Activated naive CD4-positive, alpha-beta T cell treated with anti-CD3 and anti-CD28 coated beads, Interleukin-2, amount 50 U/mL, for 16 hours (primary cell): Measurements from ENCODE around the gene MFAP1.
A peak's percentile ranks its signal among the peaks of the same experiment; 100 is the strongest.
"Not testable (repeated sequence)": the region's sequence is repeated elsewhere in the genome, so short reads cannot be mapped to it uniquely, and the experiment has no call there.

ENCODE experiments used
- DNase-seq: peaks from one replicate; pipeline ENCODE4 v3.0.0-alpha.2; 2020

MFAP1 gene

GRCh38 chr15:43824302-43825246 is at the start of gene MFAP1:
Gene MFAP1 (minus strand): TSS chr15:43824690. CDS start chr15:43824569, 121 bp downstream.
- DNase-seq = peak; percentile 89

GRCh38 chr15:43873651-43874050 is 49.2 kb upstream of the MFAP1 start:
- DNase-seq = no peak

- DNase-seq = no peak
Observed at GRCh38 chr15:43872416-43873020, 48.0 kb upstream of the MFAP1 start.

GRCh38 chr15:43871835-43872234 is 47.3 kb upstream of the MFAP1 start:
- no peak for DNase-seq

- DNase-seq = no peak
Observed at GRCh38 chr15:43868406-43868805, 43.9 kb upstream of the MFAP1 start.

- no peak for DNase-seq
Observed at GRCh38 chr15:43867096-43867495, 42.6 kb upstream of the MFAP1 start.

- DNase-seq = not testable (repeated sequence)
Observed at GRCh38 chr15:43866636-43867035, 42.1 kb upstream of the MFAP1 start.

GRCh38 chr15:43859546-43859945 is 35.1 kb upstream of the MFAP1 start:
- no peak for DNase-seq

- DNase-seq = no peak
Observed at GRCh38 chr15:43854801-43855200, 30.3 kb upstream of the MFAP1 start.

- DNase-seq = no peak
Observed at GRCh38 chr15:43852607-43853006, 28.1 kb upstream of the MFAP1 start.

GRCh38 chr15:43851251-43851650 is 26.8 kb upstream of the MFAP1 start:
- no peak for DNase-seq

- no peak for DNase-seq
Observed at GRCh38 chr15:43845421-43845820, 20.9 kb upstream of the MFAP1 start.

GRCh38 chr15:43832485-43832884 is 8.0 kb upstream of the MFAP1 start:
- not testable (repeated sequence) for DNase-seq

- DNase-seq = not testable (repeated sequence)
Observed at GRCh38 chr15:43831519-43832052, 7.1 kb upstream of the MFAP1 start.

- DNase-seq = not testable (repeated sequence)
Observed at GRCh38 chr15:43830691-43831275, 6.3 kb upstream of the MFAP1 start.

GRCh38 chr15:43829951-43830540 is 5.6 kb upstream of the MFAP1 start:
- not testable (repeated sequence) for DNase-seq

- no peak for DNase-seq
Observed at GRCh38 chr15:43828061-43828657, 3.7 kb upstream of the MFAP1 start.

- peak; percentile 65 for DNase-seq
Observed at GRCh38 chr15:43826508-43827341, 2.2 kb upstream of the MFAP1 start, which contains the start of gene WDR76. Gene WDR76 (plus strand): TSS chr15:43827002. CDS start chr15:43827033, 31 bp downstream.

- no peak for DNase-seq
Observed at GRCh38 chr15:43826029-43826507, 1.6 kb upstream of the MFAP1 start.

GRCh38 chr15:43825305-43825704 is 815 bp upstream of the MFAP1 start:
- not testable (repeated sequence) for DNase-seq

GRCh38 chr15:43821505-43821904 is 3.0 kb downstream of the MFAP1 start:
- DNase-seq = no peak
